Mesothelial cell of epicardium (in vitro differentiated cells): ENCODE data around the gene DHX30. TPM values are rescaled to one million over a fixed set of nuclear protein-coding genes. Genes with fewer than 3 reads are reported as not detected.
"Not testable (repeated sequence)": the region's sequence is repeated elsewhere in the genome, so short reads cannot be mapped to it uniquely, and the experiment has no call there.

Source experiments
- DNase-seq, 2 experiments: peaks; one replicate each; pipeline ENCODE4 v3.0.0; 2021; ENCODE audit warnings: low spot score in 2 of 2; ENCODE audit not compliant: unreplicated experiment in 2 of 2
- H3K27ac Mint-ChIP-seq: 2 replicates; pipeline ENCODE4 v1.8.0; 2021; ENCODE audit warnings: mixed read lengths
- H3K27me3 Mint-ChIP-seq: 2 replicates; pipeline ENCODE4 v1.8.0; 2021; ENCODE audit warnings: low read depth, mixed read lengths
- H3K36me3 Mint-ChIP-seq: 2 replicates; pipeline ENCODE4 v1.8.0; 2021; ENCODE audit warnings: mixed read lengths
- H3K4me1 Mint-ChIP-seq: 2 replicates; pipeline ENCODE4 v1.8.0; 2021; ENCODE audit warnings: mixed read lengths
- H3K4me3 Mint-ChIP-seq: 2 replicates; pipeline ENCODE4 v1.8.0; 2021; ENCODE audit warnings: mild to moderate bottlenecking, moderate library complexity, mixed read lengths
- H3K9me3 Mint-ChIP-seq: 2 replicates; pipeline ENCODE4 v1.8.0; 2021; ENCODE audit warnings: mixed read lengths
- CTCF ChIP-seq: fragments of 200-600 bp; sonication (generic); IDR thresholded peaks from one replicate; pipeline ENCODE4 v1.5.0; 2021; ENCODE audit warnings: antibody characterized with exemption; ENCODE audit not compliant: unreplicated experiment
- total RNA-seq: library from RNA; stranded (reverse); gene quantifications from 3 replicates; pipeline ENCODE4 v1.2.1, GENCODE V29; 2021

Gene DHX30
- total RNA-seq, 1 donor from 2014 or later: 122 TPM

DNA sequence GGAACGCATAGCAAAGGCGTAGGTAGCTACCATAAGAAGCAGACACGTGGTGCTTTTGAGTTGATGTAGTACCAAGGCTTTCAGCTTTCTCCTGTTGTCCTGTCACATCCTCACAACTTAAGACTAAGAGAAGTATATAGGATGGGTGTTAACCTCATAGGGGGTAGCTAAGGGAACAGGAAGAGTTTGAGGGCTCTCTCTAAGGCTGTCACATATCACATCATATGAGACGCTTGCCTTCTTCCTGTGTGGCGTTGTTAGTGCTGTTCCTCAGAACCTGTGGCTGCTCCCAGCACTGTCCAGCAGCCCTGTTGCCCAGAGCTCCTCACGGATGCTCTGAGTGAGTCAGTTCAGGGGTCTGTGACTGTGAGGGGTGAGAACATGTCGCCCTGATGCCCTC, 14.7 kb downstream of the DHX30 start:
- H3K4me3 Mint-ChIP-seq: no peak overlapping the region
- H3K27ac Mint-ChIP-seq: no peak overlapping the region
- no peaks in the 10 kb centered on the region for H3K9me3 Mint-ChIP-seq
- TF ChIP-seq CTCF: no peak
- DNase-seq: no peak
- peaks cover 30% of the 10 kb centered on the region for H3K36me3 Mint-ChIP-seq
- H3K27me3 Mint-ChIP-seq: no peaks in the 10 kb centered on the region
- H3K4me1 Mint-ChIP-seq: no peaks in the 10 kb centered on the region

DNA sequence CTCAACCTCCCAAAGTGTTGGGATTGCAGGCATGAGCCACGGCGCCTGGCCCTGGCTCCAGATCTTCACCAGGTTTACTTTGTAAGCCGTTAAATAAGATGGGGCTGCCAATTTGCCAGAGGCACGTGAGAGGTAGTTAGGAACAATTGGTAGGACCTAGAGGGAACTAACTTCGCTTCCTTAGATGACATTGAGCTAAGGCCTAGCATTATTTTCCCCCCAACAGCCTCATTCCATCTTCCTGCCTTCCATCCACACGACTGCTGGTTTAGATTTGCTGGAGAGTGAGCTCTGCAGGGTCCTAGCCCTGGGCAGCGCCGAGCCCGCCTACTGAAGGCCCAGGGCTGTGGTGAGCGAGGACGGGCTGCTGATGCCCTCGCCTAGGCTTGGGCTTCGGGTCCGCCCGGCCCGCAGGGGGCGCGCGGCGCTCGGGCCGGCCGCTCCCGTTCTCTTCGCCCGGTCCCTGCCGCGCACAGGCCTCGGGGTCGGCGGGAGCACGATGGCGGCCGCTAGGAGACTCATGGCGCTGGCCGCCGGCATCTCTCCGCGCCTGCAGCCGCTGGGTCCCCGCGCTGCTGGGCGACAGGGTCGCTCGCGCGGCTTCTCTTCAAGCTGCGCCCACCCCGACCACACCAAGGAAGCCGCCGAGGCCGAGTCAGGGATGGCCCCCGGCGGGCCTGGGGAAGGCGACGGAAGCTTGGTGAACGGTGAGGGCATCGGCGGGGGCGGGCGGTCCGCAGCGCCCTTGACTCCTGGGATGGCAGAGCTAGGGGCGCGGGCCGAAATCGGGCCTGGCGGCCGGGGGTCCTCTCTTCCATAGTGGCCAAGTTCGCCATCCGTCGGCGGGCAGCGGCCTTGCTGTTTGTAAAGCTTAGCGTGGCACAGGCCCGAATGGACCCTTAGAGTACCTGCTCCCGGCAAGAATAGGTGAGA, 21.9 kb downstream of the DHX30 start:
- Mint-ChIP-seq H3K4me3 (peak overlapping the region; percentile 86), H3K9me3 (no peaks in the 10 kb centered on the region), H3K36me3 (peaks cover 25% of the 10 kb centered on the region), H3K4me1 (peaks cover 20% of the 10 kb centered on the region), H3K27ac (peak overlapping the region; percentile 89), H3K27me3 (no peaks in the 10 kb centered on the region)
- DNase-seq: peak; percentile 57 to 81
- TF ChIP-seq CTCF: peak; percentile 78

DNA sequence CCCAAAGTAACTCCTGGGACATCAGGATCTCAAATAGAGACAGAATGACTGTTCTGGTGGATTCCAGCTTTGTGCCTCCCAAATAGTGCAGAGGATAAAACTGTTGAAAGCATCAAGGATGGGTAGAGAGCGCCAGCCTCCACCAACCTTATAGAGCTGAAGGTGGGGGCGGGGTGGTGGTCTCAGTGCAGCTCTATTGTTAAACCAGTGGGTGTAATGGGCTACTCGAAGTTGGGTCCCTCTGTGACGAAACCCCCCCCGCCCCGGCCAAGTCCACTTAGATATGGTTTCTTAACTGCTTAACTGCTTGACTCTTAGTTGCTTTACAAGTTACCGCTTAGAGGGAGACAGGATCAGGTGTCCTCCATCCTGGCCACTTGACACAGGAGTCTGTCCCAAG, 22.7 kb downstream of the DHX30 start:
- DNase-seq: no peak
- H3K9me3 Mint-ChIP-seq: no peaks in the 10 kb centered on the region
- peak overlapping the region; percentile 86 for H3K4me3 Mint-ChIP-seq
- peak overlapping the region; percentile 88 for H3K27ac Mint-ChIP-seq
- no peak for TF ChIP-seq CTCF
- no peaks in the 10 kb centered on the region for H3K27me3 Mint-ChIP-seq
- peaks cover 20% of the 10 kb centered on the region for H3K4me1 Mint-ChIP-seq
- peaks cover 26% of the 10 kb centered on the region for H3K36me3 Mint-ChIP-seq

DNA sequence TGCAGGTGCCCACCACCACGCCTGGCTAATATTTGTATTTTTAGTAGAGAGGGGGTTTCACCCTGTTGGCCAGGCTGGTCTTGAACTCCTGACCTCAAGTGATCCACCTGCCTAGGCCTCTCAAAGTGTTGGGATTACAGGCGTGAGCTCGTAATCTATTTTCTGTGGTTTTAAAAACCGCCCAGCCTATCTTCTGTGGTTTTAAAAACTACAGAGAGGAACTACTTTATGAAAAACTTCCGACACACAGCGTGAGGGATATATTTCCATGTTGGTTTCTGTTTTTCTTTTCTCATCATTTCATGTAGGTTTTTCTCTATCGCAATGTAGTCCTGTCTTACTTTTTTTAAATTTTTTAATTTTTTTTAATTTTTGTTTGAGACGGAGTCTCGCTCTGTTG, 26.5 kb downstream of the DHX30 start:
- H3K9me3 Mint-ChIP-seq, H3K27ac Mint-ChIP-seq, DNase-seq, H3K4me3 Mint-ChIP-seq, H3K27me3 Mint-ChIP-seq: not testable (repeated sequence)
- peaks cover 18% of the 10 kb centered on the region for H3K4me1 Mint-ChIP-seq
- peaks cover 38% of the 10 kb centered on the region for H3K36me3 Mint-ChIP-seq

DNA sequence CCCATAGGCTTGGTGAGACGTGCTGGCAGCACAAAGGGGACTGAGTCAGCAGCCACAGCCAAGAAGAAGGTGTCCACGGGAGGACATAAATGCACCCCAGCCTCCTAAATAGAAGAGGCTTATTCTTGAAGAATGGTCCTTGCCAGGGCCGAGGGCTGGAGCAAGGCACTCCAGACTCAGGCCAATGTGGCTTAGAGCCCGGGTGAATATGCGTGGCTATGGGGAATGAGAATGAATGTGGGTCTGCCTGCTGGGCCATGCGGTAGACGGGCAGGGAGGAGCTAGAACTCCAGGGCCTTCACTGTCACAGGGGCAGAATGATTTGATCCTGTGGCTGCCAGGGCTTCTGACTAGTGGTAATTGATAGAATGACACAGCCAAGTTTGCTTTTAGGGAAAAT, 34.0 kb downstream of the DHX30 start:
- H3K4me3 Mint-ChIP-seq: no peak overlapping the region
- H3K4me1 Mint-ChIP-seq: peaks cover 1% of the 10 kb centered on the region
- TF ChIP-seq CTCF: no peak
- no peak for DNase-seq
- no peak overlapping the region for H3K27ac Mint-ChIP-seq
- H3K36me3 Mint-ChIP-seq: peaks cover 41% of the 10 kb centered on the region
- no peaks in the 10 kb centered on the region for H3K9me3 Mint-ChIP-seq
- no peaks in the 10 kb centered on the region for H3K27me3 Mint-ChIP-seq

DNA sequence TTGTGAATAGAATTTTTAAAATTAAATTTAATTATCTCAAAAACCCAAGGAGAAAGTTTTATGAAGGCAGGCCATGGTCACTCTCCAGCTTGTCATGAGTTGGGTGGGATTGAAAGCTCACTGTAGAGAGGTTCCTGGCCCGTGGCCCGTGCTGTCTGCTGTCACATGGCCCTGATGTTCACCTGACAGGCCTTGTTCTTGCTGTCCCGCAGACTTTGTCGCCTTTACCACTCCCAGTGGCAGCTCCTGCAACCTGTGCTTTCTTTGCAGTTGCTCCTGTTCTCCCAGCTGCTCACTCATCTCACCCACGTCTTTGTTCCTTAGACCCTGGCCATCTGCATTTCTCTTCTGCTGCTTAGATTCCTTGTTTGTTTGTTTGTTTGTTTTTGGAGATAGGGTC, 35.6 kb downstream of the DHX30 start:
- DNase-seq: no peak

More for the DNA sequence above, 35.6 kb downstream of the DHX30 start:
- Mint-ChIP-seq H3K4me1 (peaks cover 3% of the 10 kb centered on the region), H3K27me3 (no peaks in the 10 kb centered on the region), H3K27ac (no peak overlapping the region), H3K9me3 (no peaks in the 10 kb centered on the region), H3K4me3 (no peak overlapping the region), H3K36me3 (peaks cover 39% of the 10 kb centered on the region)
- no peak for TF ChIP-seq CTCF
